Glomerular visceral epithelial cell (primary cell): ENCODE measurements around the gene GLCCI1.
"Not testable (repeated sequence)": the region's sequence is repeated elsewhere in the genome, so short reads cannot be mapped to it uniquely, and the experiment has no call there.

Experiments used
- DNase-seq: peaks from one replicate; pipeline ENCODE4 v3.0.0-alpha.2; 2016; ENCODE audit errors: extremely low spot score

GLCCI1 gene

GRCh38 chr7:8094164-8095140, 125.9 kb downstream of the GLCCI1 start:
- no peak for DNase-seq

GRCh38 chr7:8101292-8101691, 132.7 kb downstream of the GLCCI1 start:
- not testable (repeated sequence) for DNase-seq

- DNase-seq = no peak
Observed at GRCh38 chr7:8103282-8103681, 134.7 kb downstream of the GLCCI1 start.

- no peak for DNase-seq
Observed at GRCh38 chr7:8105449-8106095, 137.0 kb downstream of the GLCCI1 start.

- peak; percentile 69 for DNase-seq
Observed at GRCh38 chr7:8109196-8110022, 140.8 kb downstream of the GLCCI1 start.

- no peak for DNase-seq
Observed at GRCh38 chr7:8111282-8111960, 142.8 kb downstream of the GLCCI1 start.

- no peak for DNase-seq
Observed at GRCh38 chr7:8112685-8113084, 144.1 kb downstream of the GLCCI1 start.

- DNase-seq = no peak
Observed at GRCh38 chr7:8113184-8113583, 144.6 kb downstream of the GLCCI1 start.

- peak; percentile 14 for DNase-seq
Observed at GRCh38 chr7:8114175-8114574, 145.6 kb downstream of the GLCCI1 start.

- no peak for DNase-seq
Observed at GRCh38 chr7:8115547-8116402, 147.2 kb downstream of the GLCCI1 start.

GRCh38 chr7:8117195-8117594, 148.6 kb downstream of the GLCCI1 start:
- DNase-seq = no peak

- DNase-seq = no peak
Observed at GRCh38 chr7:8119262-8119661, 150.7 kb downstream of the GLCCI1 start.

GRCh38 chr7:8120390-8121058, 151.9 kb downstream of the GLCCI1 start:
- DNase-seq = no peak

- DNase-seq = no peak
Observed at GRCh38 chr7:8121243-8121642, 152.6 kb downstream of the GLCCI1 start.

GRCh38 chr7:8125680-8126444, 157.3 kb downstream of the GLCCI1 start:
- DNase-seq = no peak

- DNase-seq = no peak
Observed at GRCh38 chr7:8126601-8127167, 158.1 kb downstream of the GLCCI1 start.

- no peak for DNase-seq
Observed at GRCh38 chr7:8128449-8129317, 160.1 kb downstream of the GLCCI1 start.

GRCh38 chr7:8129318-8129659, 160.7 kb downstream of the GLCCI1 start:
- DNase-seq = no peak
